Measurements from ENCODE around the gene PRR15L.
"Not testable (repeated sequence)": the region's sequence is repeated elsewhere in the genome, so short reads cannot be mapped to it uniquely, and the experiment has no call there.

The PRR15L gene

GRCh38 chr17:47935468-47935867 lies 22.2 kb downstream of the PRR15L start:
- not testable (repeated sequence) for DNase-seq (ENCODE audit: low read depth)

GRCh38 chr17:47934856-47935255 lies 22.8 kb downstream of the PRR15L start:
- DNase-seq (ENCODE audit: low read depth): no peak

- no peak for DNase-seq (ENCODE audit: low read depth)
Measured at GRCh38 chr17:47931848-47932247, 25.8 kb downstream of the PRR15L start.

- DNase-seq (ENCODE audit: low read depth): no peak
Measured at GRCh38 chr17:47929218-47930000, 28.3 kb downstream of the PRR15L start.

GRCh38 chr17:47928415-47928814 lies 29.3 kb downstream of the PRR15L start:
- no peak for DNase-seq (ENCODE audit: low read depth)

- no peak for DNase-seq (ENCODE audit: low read depth)
Measured at GRCh38 chr17:47927821-47928400, 29.8 kb downstream of the PRR15L start.

- DNase-seq (ENCODE audit: low read depth): no peak
Measured at GRCh38 chr17:47925678-47925988, 32.0 kb downstream of the PRR15L start.

- DNase-seq (ENCODE audit: low read depth): no peak
Measured at GRCh38 chr17:47924785-47925677, 32.7 kb downstream of the PRR15L start.

- not testable (repeated sequence) for DNase-seq (ENCODE audit: low read depth)
Measured at GRCh38 chr17:47919889-47920288, 37.8 kb downstream of the PRR15L start.

GRCh38 chr17:47918991-47919390 lies 38.7 kb downstream of the PRR15L start:
- DNase-seq (ENCODE audit: low read depth): no peak

- no peak for DNase-seq (ENCODE audit: low read depth)
Measured at GRCh38 chr17:47918006-47918405, 39.7 kb downstream of the PRR15L start.

- no peak for DNase-seq (ENCODE audit: low read depth)
Measured at GRCh38 chr17:47917581-47917980, 40.1 kb downstream of the PRR15L start.

GRCh38 chr17:47916489-47917208 lies 41.0 kb downstream of the PRR15L start:
- no peak for DNase-seq (ENCODE audit: low read depth)

GRCh38 chr17:47915776-47916398 lies 41.8 kb downstream of the PRR15L start:
- DNase-seq (ENCODE audit: low read depth): no peak

- DNase-seq (ENCODE audit: low read depth): no peak
Measured at GRCh38 chr17:47914306-47914948, 43.3 kb downstream of the PRR15L start.

- no peak for DNase-seq (ENCODE audit: low read depth)
Measured at GRCh38 chr17:47913050-47913449, 44.6 kb downstream of the PRR15L start.

GRCh38 chr17:47907932-47908562 lies 49.6 kb downstream of the PRR15L start:
- no peak for DNase-seq (ENCODE audit: low read depth)

- no peak for DNase-seq (ENCODE audit: low read depth)
Measured at GRCh38 chr17:47906443-47906842, 51.2 kb downstream of the PRR15L start.

GRCh38 chr17:47905221-47905733 lies 52.4 kb downstream of the PRR15L start:
- no peak for DNase-seq (ENCODE audit: low read depth)

GRCh38 chr17:47902039-47902744 lies 55.5 kb downstream of the PRR15L start:
- no peak for DNase-seq (ENCODE audit: low read depth)
